ENCODE measurements around the gene SPATA16. TPM values are rescaled to one million over a fixed set of nuclear protein-coding genes. Genes with fewer than 3 reads are reported as not detected.

The SPATA16 gene
- total RNA-seq, 4 donors from 2014 or later, result not detected

- no peaks in the 10 kb centered on the region for H3K36me3 ChIP-seq
- 59 to 64% methylated on average over 3 of the region's 3 CpGs for WGBS, 2 donors
- no peak overlapping the region for H3K4me3 ChIP-seq
- H3K27me3 ChIP-seq, result no peaks in the 10 kb centered on the region
- no peak for DNase-seq
- no peak overlapping the region for H3K27ac ChIP-seq
- no peaks in the 10 kb centered on the region for H3K9me3 ChIP-seq
- intact Hi-C loops (cut with DNase I), result no loop called here
- H3K4me1 ChIP-seq, result no peaks in the 10 kb centered on the region
- no peak for TF ChIP-seq CTCF (IDR thresholded peaks at IDR 0.05)
- no peak for TF ChIP-seq POLR2A (IDR thresholded peaks at IDR 0.05)
Measured at GRCh38 chr3:173007079-173007723, 133.8 kb downstream of the SPATA16 start.

- H3K9me3 ChIP-seq, result no peaks in the 10 kb centered on the region
- no peaks in the 10 kb centered on the region for H3K4me1 ChIP-seq
- TF ChIP-seq CTCF (IDR thresholded peaks at IDR 0.05) (no peak), POLR2A (IDR thresholded peaks at IDR 0.05) (no peak)
- no peak overlapping the region for H3K4me3 ChIP-seq
- H3K36me3 ChIP-seq, result no peaks in the 10 kb centered on the region
- no peak overlapping the region for H3K27ac ChIP-seq
- no peaks in the 10 kb centered on the region for H3K27me3 ChIP-seq
- DNase-seq, result no peak
- intact Hi-C loops (cut with DNase I), result no loop called here
Measured at GRCh38 chr3:173006006-173006405, 135.0 kb downstream of the SPATA16 start.

- intact Hi-C loops (cut with DNase I), result no loop called here
- 77 to 81% methylated on average over 6 of the region's 6 CpGs for WGBS, 2 donors
- Histone ChIP-seq H3K27me3 (no peaks in the 10 kb centered on the region), H3K36me3 (no peaks in the 10 kb centered on the region), H3K4me3 (no peak overlapping the region), H3K4me1 (no peaks in the 10 kb centered on the region), H3K9me3 (no peaks in the 10 kb centered on the region), H3K27ac (no peak overlapping the region)
- TF ChIP-seq POLR2A (IDR thresholded peaks at IDR 0.05) (no peak), CTCF (IDR thresholded peaks at IDR 0.05) (no peak)
- DNase-seq, result no peak
Measured at GRCh38 chr3:173004681-173005080, 136.4 kb downstream of the SPATA16 start.

- Histone ChIP-seq H3K27ac (no peak overlapping the region), H3K27me3 (no peaks in the 10 kb centered on the region), H3K4me1 (no peaks in the 10 kb centered on the region), H3K9me3 (no peaks in the 10 kb centered on the region), H3K4me3 (no peak overlapping the region), H3K36me3 (no peaks in the 10 kb centered on the region)
- intact Hi-C loops (cut with DNase I), result no loop called here
- TF ChIP-seq POLR2A (IDR thresholded peaks at IDR 0.05) (no peak), CTCF (IDR thresholded peaks at IDR 0.05) (no peak)
- WGBS, 2 donors, result 75 to 79% methylated on average over 3 of the region's 3 CpGs
- no peak for DNase-seq
Measured at GRCh38 chr3:173003956-173004355, 137.1 kb downstream of the SPATA16 start.

GRCh38 chr3:173003471-173003870 lies 137.6 kb downstream of the SPATA16 start:
- 84 to 88% methylated on average over 2 of the region's 2 CpGs for WGBS, 2 donors
- no peak overlapping the region for H3K4me3 ChIP-seq
- TF ChIP-seq POLR2A (IDR thresholded peaks at IDR 0.05) (no peak), CTCF (IDR thresholded peaks at IDR 0.05) (no peak)
- H3K9me3 ChIP-seq, result no peaks in the 10 kb centered on the region
- H3K36me3 ChIP-seq, result no peaks in the 10 kb centered on the region
- no peaks in the 10 kb centered on the region for H3K27me3 ChIP-seq
- no peak overlapping the region for H3K27ac ChIP-seq
- H3K4me1 ChIP-seq, result no peaks in the 10 kb centered on the region
- intact Hi-C loops (cut with DNase I), result no loop called here
- DNase-seq, result no peak
